ENCODE measurements around the gene THOC6. TPM values are rescaled to one million over a fixed set of nuclear protein-coding genes. Genes with fewer than 3 reads are reported as not detected.
A peak's percentile ranks its signal among the peaks of the same experiment; 100 is the strongest.

The THOC6 gene
- total and polyA plus RNA-seq, 9 of the 15 experiments (the other 6 are each of a cell fraction or from before 2014, with no cell fraction given) = 2.5 to 65.4 (median 42.3) TPM

DNA sequence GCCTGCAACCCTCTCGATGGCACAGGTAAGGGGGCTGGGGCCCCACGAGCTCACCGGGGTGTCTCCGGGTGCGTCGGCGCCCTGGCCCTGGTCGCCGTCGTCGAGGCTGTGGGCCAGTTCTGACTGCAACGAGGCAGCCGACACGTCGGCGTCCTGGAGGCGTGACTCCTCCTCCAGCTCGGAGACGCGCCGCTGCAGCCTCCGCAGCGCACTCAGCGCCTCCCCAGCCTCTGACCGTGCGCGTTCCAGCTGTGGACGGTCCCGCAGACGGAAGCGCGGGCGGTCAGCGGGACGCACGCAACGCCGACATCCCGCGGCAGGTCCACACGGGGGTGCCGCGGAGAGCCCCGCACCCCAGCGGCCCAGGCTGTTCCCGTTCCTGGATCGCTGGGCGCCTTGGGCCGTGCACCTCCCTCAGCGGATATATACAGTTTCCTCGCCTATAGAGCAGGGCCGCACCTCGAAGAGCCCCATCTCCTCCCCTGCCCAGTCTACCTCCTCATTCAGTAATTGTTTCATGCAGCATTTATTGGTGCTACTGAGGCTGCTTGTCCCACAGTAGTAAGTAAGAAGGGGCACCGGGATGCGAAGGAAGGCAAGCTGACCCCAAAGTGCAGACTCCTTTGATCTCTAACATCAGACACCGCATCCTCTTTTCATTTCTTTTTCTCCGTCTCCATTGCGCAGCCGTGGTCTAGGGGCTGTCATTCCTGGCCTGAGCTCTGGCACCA lies 5.8 kb downstream of the THOC6 start (continued):
- TF ChIP-seq SFPQ (IDR thresholded peaks at IDR 0.05; ENCODE audit: low read depth, low read length) (no peak), TRIM24 (IDR thresholded peaks at IDR 0.05) (no peak), XRCC3 (IDR thresholded peaks at IDR 0.05) (no peak), MAFG (tag; conservative IDR thresholded peaks at IDR 0.05) (no peak), SRSF9 (IDR thresholded peaks at IDR 0.05; ENCODE audit: borderline replicate concordance, low read depth, low read length) (no peak), EP300 (IDR thresholded peaks at IDR 0.05; ENCODE audit: low read length) (no peak), ZNF124 (CRISPR knock-in tag; IDR thresholded peaks at IDR 0.05) (no peak), ATF1 (CRISPR knock-in tag; IDR thresholded peaks at IDR 0.05) (no peak), ATF1 (tag; IDR thresholded peaks at IDR 0.05) (peak; percentile 57), THRAP3 (IDR thresholded peaks at IDR 0.05; ENCODE audit: borderline replicate concordance) (no peak), NFRKB (IDR thresholded peaks at IDR 0.05; ENCODE audit: low read depth) (no peak), UBTF (IDR thresholded peaks at IDR 0.05; ENCODE audit: borderline replicate concordance in 1 of 2, low read depth in 2 of 2, low read length in 2 of 2) (0 out of 4 replicates have a peak, but pooled peaks of 1 of the 2 experiments have one; percentile 57), USF2 (CRISPR knock-in tag; IDR thresholded peaks at IDR 0.05) (no peak), SRSF7 (optimal IDR thresholded peaks at IDR 0.05; ENCODE audit: low read depth, low read length) (no peak), EP400 (IDR thresholded peaks at IDR 0.05) (no peak), MAFF (IDR thresholded peaks at IDR 0.05; ENCODE audit: low read length) (no peak)
- TF ChIP-seq, protein P1, sequence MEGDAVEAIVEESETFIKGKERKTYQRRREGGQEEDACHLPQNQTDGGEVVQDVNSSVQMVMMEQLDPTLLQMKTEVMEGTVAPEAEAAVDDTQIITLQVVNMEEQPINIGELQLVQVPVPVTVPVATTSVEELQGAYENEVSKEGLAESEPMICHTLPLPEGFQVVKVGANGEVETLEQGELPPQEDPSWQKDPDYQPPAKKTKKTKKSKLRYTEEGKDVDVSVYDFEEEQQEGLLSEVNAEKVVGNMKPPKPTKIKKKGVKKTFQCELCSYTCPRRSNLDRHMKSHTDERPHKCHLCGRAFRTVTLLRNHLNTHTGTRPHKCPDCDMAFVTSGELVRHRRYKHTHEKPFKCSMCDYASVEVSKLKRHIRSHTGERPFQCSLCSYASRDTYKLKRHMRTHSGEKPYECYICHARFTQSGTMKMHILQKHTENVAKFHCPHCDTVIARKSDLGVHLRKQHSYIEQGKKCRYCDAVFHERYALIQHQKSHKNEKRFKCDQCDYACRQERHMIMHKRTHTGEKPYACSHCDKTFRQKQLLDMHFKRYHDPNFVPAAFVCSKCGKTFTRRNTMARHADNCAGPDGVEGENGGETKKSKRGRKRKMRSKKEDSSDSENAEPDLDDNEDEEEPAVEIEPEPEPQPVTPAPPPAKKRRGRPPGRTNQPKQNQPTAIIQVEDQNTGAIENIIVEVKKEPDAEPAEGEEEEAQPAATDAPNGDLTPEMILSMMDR (IDR thresholded peaks at IDR 0.05 in 2 of 3, conservative IDR thresholded peaks at IDR 0.05 in 1 of 3; ENCODE audit: insufficient read depth in 2 of 3, low read depth in 1 of 3, low read length in 3 of 3) = no peak
- TF ChIP-seq, protein P2, sequence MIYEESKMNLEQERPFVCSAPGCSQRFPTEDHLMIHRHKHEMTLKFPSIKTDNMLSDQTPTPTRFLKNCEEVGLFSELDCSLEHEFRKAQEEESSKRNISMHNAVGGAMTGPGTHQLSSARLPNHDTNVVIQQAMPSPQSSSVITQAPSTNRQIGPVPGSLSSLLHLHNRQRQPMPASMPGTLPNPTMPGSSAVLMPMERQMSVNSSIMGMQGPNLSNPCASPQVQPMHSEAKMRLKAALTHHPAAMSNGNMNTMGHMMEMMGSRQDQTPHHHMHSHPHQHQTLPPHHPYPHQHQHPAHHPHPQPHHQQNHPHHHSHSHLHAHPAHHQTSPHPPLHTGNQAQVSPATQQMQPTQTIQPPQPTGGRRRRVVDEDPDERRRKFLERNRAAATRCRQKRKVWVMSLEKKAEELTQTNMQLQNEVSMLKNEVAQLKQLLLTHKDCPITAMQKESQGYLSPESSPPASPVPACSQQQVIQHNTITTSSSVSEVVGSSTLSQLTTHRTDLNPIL (CRISPR knock-in tag; IDR thresholded peaks at IDR 0.05) = no peak
- TF ChIP-seq, protein P3, sequence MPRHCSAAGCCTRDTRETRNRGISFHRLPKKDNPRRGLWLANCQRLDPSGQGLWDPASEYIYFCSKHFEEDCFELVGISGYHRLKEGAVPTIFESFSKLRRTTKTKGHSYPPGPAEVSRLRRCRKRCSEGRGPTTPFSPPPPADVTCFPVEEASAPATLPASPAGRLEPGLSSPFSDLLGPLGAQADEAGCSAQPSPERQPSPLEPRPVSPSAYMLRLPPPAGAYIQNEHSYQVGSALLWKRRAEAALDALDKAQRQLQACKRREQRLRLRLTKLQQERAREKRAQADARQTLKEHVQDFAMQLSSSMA (CRISPR knock-in tag; IDR thresholded peaks at IDR 0.05) = no peak

Data from K562 (cell line).